ENCODE results near the gene ATP13A5. TPM values are rescaled to one million over a fixed set of nuclear protein-coding genes. Genes with fewer than 3 reads are reported as not detected.

The ATP13A5 gene
- total RNA-seq, 2 donors from 2014 or later: not detected

GRCh38 chr3:193230610-193231009, 147.9 kb downstream of the ATP13A5 start:
- Histone ChIP-seq H3K27me3 (replicated peaks; ENCODE audit: insufficient read depth) (no peaks in the 10 kb centered on the region), H3K4me3 (no peak overlapping the region), H3K27ac (no peak overlapping the region), H3K4me1 (replicated peaks) (no peaks in the 10 kb centered on the region), H3K36me3 (no peaks in the 10 kb centered on the region), H3K9me3 (no peaks in the 10 kb centered on the region)
- DNase-seq (ENCODE audit: low spot score): no peak
- no peak for TF ChIP-seq POLR2AphosphoS5 (IDR thresholded peaks at IDR 0.05)
- TF ChIP-seq POLR2A (IDR thresholded peaks at IDR 0.05): no peak
- TF ChIP-seq CTCF (IDR thresholded peaks at IDR 0.05): no peak
- 87% methylated on average over 4 of the region's 4 CpGs for WGBS
- intact Hi-C loops (cut with DNase I): no loop called here

GRCh38 chr3:193229851-193230420, 148.6 kb downstream of the ATP13A5 start:
- H3K4me3 ChIP-seq: no peak overlapping the region
- no peaks in the 10 kb centered on the region for H3K4me1 ChIP-seq (replicated peaks)
- H3K27me3 ChIP-seq (replicated peaks; ENCODE audit: insufficient read depth): no peaks in the 10 kb centered on the region
- TF ChIP-seq POLR2A (IDR thresholded peaks at IDR 0.05) (no peak), POLR2AphosphoS5 (IDR thresholded peaks at IDR 0.05) (no peak), CTCF (IDR thresholded peaks at IDR 0.05) (no peak)
- H3K27ac ChIP-seq: no peak overlapping the region
- no peaks in the 10 kb centered on the region for H3K9me3 ChIP-seq
- intact Hi-C loops (cut with DNase I): no loop called here
- WGBS: 87% methylated on average over 4 of the region's 4 CpGs
- no peaks in the 10 kb centered on the region for H3K36me3 ChIP-seq
- no peak for DNase-seq (ENCODE audit: low spot score)

GRCh38 chr3:193228206-193228605, 150.3 kb downstream of the ATP13A5 start:
- H3K4me3 ChIP-seq: no peak overlapping the region
- 95% methylated on average over 6 of the region's 6 CpGs for WGBS
- intact Hi-C loops (cut with DNase I): no loop called here
- H3K4me1 ChIP-seq (replicated peaks): no peaks in the 10 kb centered on the region
- no peaks in the 10 kb centered on the region for H3K9me3 ChIP-seq
- H3K27me3 ChIP-seq (replicated peaks; ENCODE audit: insufficient read depth): no peaks in the 10 kb centered on the region
- no peaks in the 10 kb centered on the region for H3K36me3 ChIP-seq
- no peak for TF ChIP-seq POLR2AphosphoS5 (IDR thresholded peaks at IDR 0.05)
- TF ChIP-seq CTCF (IDR thresholded peaks at IDR 0.05): no peak
- TF ChIP-seq POLR2A (IDR thresholded peaks at IDR 0.05): no peak
- no peak for DNase-seq (ENCODE audit: low spot score)
- no peak overlapping the region for H3K27ac ChIP-seq

GRCh38 chr3:193225302-193226125, 153.0 kb downstream of the ATP13A5 start:
- no peak for TF ChIP-seq POLR2A (IDR thresholded peaks at IDR 0.05)
- TF ChIP-seq CTCF (IDR thresholded peaks at IDR 0.05): no peak
- no peak for TF ChIP-seq POLR2AphosphoS5 (IDR thresholded peaks at IDR 0.05)
- H3K27me3 ChIP-seq (replicated peaks; ENCODE audit: insufficient read depth): no peaks in the 10 kb centered on the region
- H3K4me1 ChIP-seq (replicated peaks): no peaks in the 10 kb centered on the region
- intact Hi-C loops (cut with DNase I): no loop called here
- H3K36me3 ChIP-seq: no peaks in the 10 kb centered on the region
- H3K9me3 ChIP-seq: no peaks in the 10 kb centered on the region
- no peak for DNase-seq (ENCODE audit: low spot score)
- no peak overlapping the region for H3K27ac ChIP-seq
- H3K4me3 ChIP-seq: no peak overlapping the region
- 71% methylated on average over 6 of the region's 6 CpGs for WGBS

Other genes with a start within 250 kb of the ATP13A5 start
- gene PLAAT1, start 137.5 kb downstream of the ATP13A5 start, total RNA-seq: 10 to 100 TPM in 1 of 2 donors, not detected in 1; 12.5 TPM
- gene ATP13A4, start 176.1 kb upstream of the ATP13A5 start, total RNA-seq: 1 to 10 TPM in 1 of 2 donors, not detected in 1; 2.0 TPM
- gene OPA1, start 214.5 kb upstream of the ATP13A5 start, total RNA-seq: 10 to 100 TPM; 27.1 to 45.1 TPM